WTC11 (cell line): ENCODE data around the gene ZNF740. TPM values are rescaled to one million over a fixed set of nuclear protein-coding genes. Genes with fewer than 3 reads are reported as not detected.

Source experiments
- ATAC-seq: fragments of 200-7000 bp; cut with Tn5 transposase; 2 replicates; pipeline ENCODE4 v1.10.0; 2021; ENCODE audit warnings: mild to moderate bottlenecking, moderate library complexity
- CTCF ChIA-PET: fragments of 300-600 bp; sonication (Branson Sonifier 250); formaldehyde crosslinking; loops from one replicate; lab custom pipeline; 2021; ENCODE audit warnings: antibody characterized with exemption; lab: Charles Lee
- POLR2A ChIA-PET: fragments of 350-600 bp; sonication (Branson Sonifier 250); formaldehyde crosslinking; loops from one replicate; lab custom pipeline; 2021; ENCODE audit warnings: antibody characterized with exemption; lab: Charles Lee
- DNase-seq: peaks from one replicate; pipeline ENCODE4 v3.0.0; 2021; ENCODE audit warnings: low spot score
- H3K27ac Mint-ChIP-seq: 2 replicates; pipeline ENCODE4 v1.8.0; 2021; ENCODE audit warnings: mixed read lengths
- H3K27me3 Mint-ChIP-seq: 2 replicates; pipeline ENCODE4 v1.8.0; 2021; ENCODE audit warnings: low read depth, mild to moderate bottlenecking, moderate library complexity, mixed read lengths
- H3K36me3 Mint-ChIP-seq: 2 replicates; pipeline ENCODE4 v1.8.0; 2021; ENCODE audit warnings: mixed read lengths
- H3K4me1 Mint-ChIP-seq: 2 replicates; pipeline ENCODE4 v1.8.0; 2022; ENCODE audit warnings: mixed read lengths
- H3K4me3 Mint-ChIP-seq: 2 replicates; pipeline ENCODE4 v1.8.0; 2021; ENCODE audit warnings: mild to moderate bottlenecking, moderate library complexity, mixed read lengths
- H3K9me3 Mint-ChIP-seq: 2 replicates; pipeline ENCODE4 v1.8.0; 2021; ENCODE audit warnings: mixed read lengths
- FOXJ3 ChIP-seq: sonication (generic); formaldehyde crosslinking; IDR thresholded peaks from 2 replicates; pipeline ENCODE4 v1.9.0; 2021; ENCODE audit warnings: missing genetic modification reagents, mild to moderate bottlenecking, borderline replicate concordance
- FOXP1 ChIP-seq: sonication (generic); formaldehyde crosslinking; IDR thresholded peaks from 2 replicates; pipeline ENCODE4 v1.8.0; 2022; ENCODE audit warnings: missing genetic modification reagents, mild to moderate bottlenecking, moderate library complexity, borderline replicate concordance
- JUN ChIP-seq: sonication (generic); formaldehyde crosslinking; IDR thresholded peaks from 2 replicates; pipeline ENCODE4 v1.8.0; 2023; ENCODE audit warnings: mild to moderate bottlenecking, missing genetic modification reagents
- MXD4 ChIP-seq: fragments of 250-450 bp; sonication (Bioruptor Pico); IDR thresholded peaks from 2 replicates; pipeline ENCODE4 v1.8.0; 2021; ENCODE audit warnings: mild to moderate bottlenecking, moderate library complexity, borderline replicate concordance
- NFATC4 ChIP-seq: fragments of 250-450 bp; sonication (Bioruptor Pico); IDR thresholded peaks from 2 replicates; pipeline ENCODE4 v1.9.0; 2021; ENCODE audit warnings: mild to moderate bottlenecking
- OVOL2 ChIP-seq: fragments of 250-450 bp; sonication (Bioruptor Pico); IDR thresholded peaks from 2 replicates; pipeline ENCODE4 v1.9.0; 2021; ENCODE audit warnings: mild to moderate bottlenecking, borderline replicate concordance
- RELA ChIP-seq: sonication (generic); formaldehyde crosslinking; IDR thresholded peaks from 2 replicates; pipeline ENCODE4 v1.8.1; 2022; ENCODE audit warnings: missing genetic modification reagents, mild to moderate bottlenecking, borderline replicate concordance
- SP1 ChIP-seq: sonication (generic); formaldehyde crosslinking; conservative IDR thresholded peaks from 2 replicates; pipeline ENCODE4 v1.8.1; 2022; ENCODE audit warnings: missing genetic modification reagents
- TEAD1 ChIP-seq: sonication (generic); formaldehyde crosslinking; IDR thresholded peaks from 2 replicates; pipeline ENCODE4 v1.8.0; 2022; ENCODE audit warnings: mild to moderate bottlenecking, missing genetic modification reagents
- ZNF121 ChIP-seq: sonication (generic); formaldehyde crosslinking; IDR thresholded peaks from 2 replicates; pipeline ENCODE4 v1.8.0; 2023; ENCODE audit warnings: missing genetic modification reagents
- ZNF232 ChIP-seq: sonication (generic); formaldehyde crosslinking; IDR thresholded peaks from 2 replicates; pipeline ENCODE4 v1.8.0; 2022; ENCODE audit warnings: mild to moderate bottlenecking, missing genetic modification reagents
- ZNF416 ChIP-seq: fragments of 250-450 bp; sonication (Bioruptor Pico); IDR thresholded peaks from 2 replicates; pipeline ENCODE4 v1.9.0; 2021; ENCODE audit warnings: mild to moderate bottlenecking, inconsistent platforms
- ZNF671 ChIP-seq: fragments of 250-450 bp; sonication (Bioruptor Pico); IDR thresholded peaks from 2 replicates; pipeline ENCODE4 v1.8.0; 2021; ENCODE audit warnings: mild to moderate bottlenecking
- total RNA-seq: library from RNA; stranded (reverse); gene quantifications from 3 replicates; pipeline ENCODE4 v1.2.3, GENCODE V29; 2021
- TF ChIP-seq, protein P1 (sequence below): sonication (generic); formaldehyde crosslinking; IDR thresholded peaks from 2 replicates; pipeline ENCODE4 v1.8.0; 2022; ENCODE audit warnings: mild to moderate bottlenecking, missing genetic modification reagents
- TF ChIP-seq, protein P2 (sequence below): sonication (generic); formaldehyde crosslinking; IDR thresholded peaks from 2 replicates; pipeline ENCODE4 v1.8.0; 2022; ENCODE audit warnings: missing genetic modification reagents
- TF ChIP-seq, protein P3 (sequence below): sonication (generic); formaldehyde crosslinking; IDR thresholded peaks from 2 replicates; pipeline ENCODE4 v1.8.0; 2022; ENCODE audit warnings: mild to moderate bottlenecking, missing genetic modification reagents
- TF ChIP-seq, protein P4 (sequence below): sonication (generic); formaldehyde crosslinking; IDR thresholded peaks from 2 replicates; pipeline ENCODE4 v1.8.1; 2022; ENCODE audit warnings: low read depth, missing genetic modification reagents, borderline replicate concordance
- TF ChIP-seq, protein P5 (sequence below): sonication (generic); formaldehyde crosslinking; IDR thresholded peaks from 2 replicates; pipeline ENCODE4 v1.8.1; 2023; ENCODE audit warnings: mild to moderate bottlenecking, missing genetic modification reagents, borderline replicate concordance

ZNF740 gene
- total RNA-seq, 1 experiment from 2014 or later = 26.6 TPM

DNA sequence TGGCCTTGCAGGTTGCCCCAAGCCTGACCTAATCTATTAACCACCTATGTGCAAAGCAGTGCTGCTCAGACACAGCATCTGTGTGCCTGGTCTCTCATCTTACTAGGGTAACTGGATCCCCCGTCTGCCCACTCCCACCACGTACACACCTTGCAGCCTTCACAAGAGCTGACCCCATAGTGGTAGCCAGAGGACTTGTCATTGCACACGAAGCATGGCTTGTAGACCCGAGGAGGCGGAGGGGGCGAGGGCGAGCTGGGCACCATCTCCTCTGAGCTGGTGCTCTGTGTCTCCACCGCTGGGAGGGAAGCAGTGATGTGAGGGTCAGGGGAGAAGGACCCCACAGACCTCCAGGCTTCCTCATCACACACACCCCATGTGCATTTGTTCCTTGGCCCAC is 35.0 kb downstream of the ZNF740 start:
- no peaks in the 10 kb centered on the region for H3K9me3 Mint-ChIP-seq
- ChIA-PET POLR2A (interaction anchor here (0.6 to 1.4 kb wide), 5 partner anchors 19 to 162 kb away, joined by 3 to 4 read pairs (median 3); partner anchors contain the start of gene ESPL1), CTCF (interaction anchor here (1.4 to 12.2 kb wide), 14 partner anchors 9 to 206 kb away, joined by 3 to 333 read pairs (median 54); partner anchors contain the start of genes AAAS, ESPL1, MYG1 and PFDN5)
- TF ChIP-seq ZNF232 (CRISPR knock-in tag) = no peak
- TF ChIP-seq, protein P1, sequence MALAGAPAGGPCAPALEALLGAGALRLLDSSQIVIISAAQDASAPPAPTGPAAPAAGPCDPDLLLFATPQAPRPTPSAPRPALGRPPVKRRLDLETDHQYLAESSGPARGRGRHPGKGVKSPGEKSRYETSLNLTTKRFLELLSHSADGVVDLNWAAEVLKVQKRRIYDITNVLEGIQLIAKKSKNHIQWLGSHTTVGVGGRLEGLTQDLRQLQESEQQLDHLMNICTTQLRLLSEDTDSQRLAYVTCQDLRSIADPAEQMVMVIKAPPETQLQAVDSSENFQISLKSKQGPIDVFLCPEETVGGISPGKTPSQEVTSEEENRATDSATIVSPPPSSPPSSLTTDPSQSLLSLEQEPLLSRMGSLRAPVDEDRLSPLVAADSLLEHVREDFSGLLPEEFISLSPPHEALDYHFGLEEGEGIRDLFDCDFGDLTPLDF = no peak
- TF ChIP-seq, protein P2, sequence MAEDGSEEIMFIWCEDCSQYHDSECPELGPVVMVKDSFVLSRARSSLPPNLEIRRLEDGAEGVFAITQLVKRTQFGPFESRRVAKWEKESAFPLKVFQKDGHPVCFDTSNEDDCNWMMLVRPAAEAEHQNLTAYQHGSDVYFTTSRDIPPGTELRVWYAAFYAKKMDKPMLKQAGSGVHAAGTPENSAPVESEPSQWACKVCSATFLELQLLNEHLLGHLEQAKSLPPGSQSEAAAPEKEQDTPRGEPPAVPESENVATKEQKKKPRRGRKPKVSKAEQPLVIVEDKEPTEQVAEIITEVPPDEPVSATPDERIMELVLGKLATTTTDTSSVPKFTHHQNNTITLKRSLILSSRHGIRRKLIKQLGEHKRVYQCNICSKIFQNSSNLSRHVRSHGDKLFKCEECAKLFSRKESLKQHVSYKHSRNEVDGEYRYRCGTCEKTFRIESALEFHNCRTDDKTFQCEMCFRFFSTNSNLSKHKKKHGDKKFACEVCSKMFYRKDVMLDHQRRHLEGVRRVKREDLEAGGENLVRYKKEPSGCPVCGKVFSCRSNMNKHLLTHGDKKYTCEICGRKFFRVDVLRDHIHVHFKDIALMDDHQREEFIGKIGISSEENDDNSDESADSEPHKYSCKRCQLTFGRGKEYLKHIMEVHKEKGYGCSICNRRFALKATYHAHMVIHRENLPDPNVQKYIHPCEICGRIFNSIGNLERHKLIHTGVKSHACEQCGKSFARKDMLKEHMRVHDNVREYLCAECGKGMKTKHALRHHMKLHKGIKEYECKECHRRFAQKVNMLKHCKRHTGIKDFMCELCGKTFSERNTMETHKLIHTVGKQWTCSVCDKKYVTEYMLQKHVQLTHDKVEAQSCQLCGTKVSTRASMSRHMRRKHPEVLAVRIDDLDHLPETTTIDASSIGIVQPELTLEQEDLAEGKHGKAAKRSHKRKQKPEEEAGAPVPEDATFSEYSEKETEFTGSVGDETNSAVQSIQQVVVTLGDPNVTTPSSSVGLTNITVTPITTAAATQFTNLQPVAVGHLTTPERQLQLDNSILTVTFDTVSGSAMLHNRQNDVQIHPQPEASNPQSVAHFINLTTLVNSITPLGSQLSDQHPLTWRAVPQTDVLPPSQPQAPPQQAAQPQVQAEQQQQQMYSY (CRISPR knock-in tag) = no peak
- TF ChIP-seq ZNF416 (CRISPR knock-in tag) = no peak
- TF ChIP-seq, protein P3, sequence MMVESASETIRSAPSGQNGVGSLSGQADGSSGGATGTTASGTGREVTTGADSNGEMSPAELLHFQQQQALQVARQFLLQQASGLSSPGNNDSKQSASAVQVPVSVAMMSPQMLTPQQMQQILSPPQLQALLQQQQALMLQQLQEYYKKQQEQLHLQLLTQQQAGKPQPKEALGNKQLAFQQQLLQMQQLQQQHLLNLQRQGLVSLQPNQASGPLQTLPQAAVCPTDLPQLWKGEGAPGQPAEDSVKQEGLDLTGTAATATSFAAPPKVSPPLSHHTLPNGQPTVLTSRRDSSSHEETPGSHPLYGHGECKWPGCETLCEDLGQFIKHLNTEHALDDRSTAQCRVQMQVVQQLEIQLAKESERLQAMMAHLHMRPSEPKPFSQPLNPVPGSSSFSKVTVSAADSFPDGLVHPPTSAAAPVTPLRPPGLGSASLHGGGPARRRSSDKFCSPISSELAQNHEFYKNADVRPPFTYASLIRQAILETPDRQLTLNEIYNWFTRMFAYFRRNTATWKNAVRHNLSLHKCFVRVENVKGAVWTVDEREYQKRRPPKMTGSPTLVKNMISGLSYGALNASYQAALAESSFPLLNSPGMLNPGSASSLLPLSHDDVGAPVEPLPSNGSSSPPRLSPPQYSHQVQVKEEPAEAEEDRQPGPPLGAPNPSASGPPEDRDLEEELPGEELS (CRISPR knock-in tag) = no peak
- H3K4me3 Mint-ChIP-seq = peak overlapping the region; percentile 90
- DNase-seq = no peak
- H3K4me1 Mint-ChIP-seq = peaks cover 65% of the 10 kb centered on the region
- ATAC-seq = no peak
- H3K27me3 Mint-ChIP-seq = peaks cover 7% of the 10 kb centered on the region; the same call in 1 of the 2 replicates
- H3K36me3 Mint-ChIP-seq = peaks cover 25% of the 10 kb centered on the region
- peak overlapping the region; percentile 95 for H3K27ac Mint-ChIP-seq

DNA sequence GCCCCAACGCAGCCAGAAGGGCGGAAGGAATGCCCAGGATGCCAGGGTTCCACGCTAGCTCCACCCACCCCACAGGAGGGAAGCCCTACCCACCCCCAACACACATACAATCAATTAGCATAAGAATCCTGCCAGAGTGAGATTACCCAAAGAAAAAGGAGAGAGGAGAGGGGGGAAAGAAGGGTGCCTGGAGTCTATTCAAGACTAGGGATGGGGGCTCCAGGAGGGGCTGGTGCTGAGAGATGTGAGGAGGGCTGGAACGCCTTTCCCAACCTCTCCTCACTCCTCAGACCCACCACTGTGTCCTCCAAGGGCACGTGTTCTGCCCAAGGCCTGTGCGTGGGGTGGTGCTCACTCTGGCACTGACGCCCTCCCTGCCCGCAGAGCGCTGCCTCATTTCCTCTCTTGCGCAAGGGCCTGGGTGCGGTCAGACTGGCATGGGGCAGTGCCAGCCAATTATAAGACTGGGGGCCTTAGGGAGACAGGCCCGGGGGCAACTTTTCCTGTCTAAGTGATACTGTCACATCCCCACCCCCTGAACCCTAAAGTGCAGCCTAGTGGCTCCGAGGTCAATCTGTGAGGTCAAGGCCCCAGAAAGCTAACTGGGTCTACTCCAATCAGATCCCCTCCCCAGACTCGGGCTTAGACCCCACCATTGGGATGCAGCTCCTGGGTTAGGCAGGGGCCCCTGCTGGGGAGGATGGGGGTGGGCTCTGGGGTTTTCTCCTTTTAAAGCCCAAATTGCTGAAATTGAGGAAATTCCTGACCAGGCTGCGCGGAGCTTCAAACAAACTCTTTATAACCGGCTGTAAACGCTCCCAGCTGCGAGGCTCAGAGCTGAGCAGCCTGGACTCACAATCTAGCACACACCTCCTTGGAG is 36.8 kb downstream of the ZNF740 start:
- ATAC-seq = peak; percentile 25
- POLR2A ChIA-PET = interaction anchor here (0.7 to 2.1 kb wide), 7 partner anchors 17 to 282 kb away, joined by 3 to 5 read pairs (median 4); partner anchors contain the start of genes ESPL1, MAP3K12 and SPRYD3
- DNase-seq = peak; percentile 82
- Mint-ChIP-seq H3K4me1 (peaks cover 69% of the 10 kb centered on the region), H3K27me3 (peaks cover 7% of the 10 kb centered on the region; the same call in 1 of the 2 replicates), H3K9me3 (no peaks in the 10 kb centered on the region), H3K4me3 (peak overlapping the region; percentile 90), H3K36me3 (peaks cover 18% of the 10 kb centered on the region), H3K27ac (peak overlapping the region; percentile 95)
- CTCF ChIA-PET = interaction anchor here (0.5 to 12.2 kb wide), 27 partner anchors 12 to 237 kb away, joined by 3 to 333 read pairs (median 4); partner anchors contain the start of genes AAAS, ESPL1, MYG1 and SPRYD3
- TF ChIP-seq, protein P4, sequence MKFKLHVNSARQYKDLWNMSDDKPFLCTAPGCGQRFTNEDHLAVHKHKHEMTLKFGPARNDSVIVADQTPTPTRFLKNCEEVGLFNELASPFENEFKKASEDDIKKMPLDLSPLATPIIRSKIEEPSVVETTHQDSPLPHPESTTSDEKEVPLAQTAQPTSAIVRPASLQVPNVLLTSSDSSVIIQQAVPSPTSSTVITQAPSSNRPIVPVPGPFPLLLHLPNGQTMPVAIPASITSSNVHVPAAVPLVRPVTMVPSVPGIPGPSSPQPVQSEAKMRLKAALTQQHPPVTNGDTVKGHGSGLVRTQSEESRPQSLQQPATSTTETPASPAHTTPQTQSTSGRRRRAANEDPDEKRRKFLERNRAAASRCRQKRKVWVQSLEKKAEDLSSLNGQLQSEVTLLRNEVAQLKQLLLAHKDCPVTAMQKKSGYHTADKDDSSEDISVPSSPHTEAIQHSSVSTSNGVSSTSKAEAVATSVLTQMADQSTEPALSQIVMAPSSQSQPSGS (CRISPR knock-in tag) = no peak
- TF ChIP-seq ZNF671 (CRISPR knock-in tag) (no peak), OVOL2 (CRISPR knock-in tag) (no peak), TEAD1 (no peak), MXD4 (no peak), NFATC4 (no peak), SP1 (CRISPR knock-in tag) (peak; percentile 56), JUN (no peak), FOXJ3 (CRISPR knock-in tag) (no peak), ZNF232 (CRISPR knock-in tag) (no peak), ZNF121 (CRISPR knock-in tag) (no peak), RELA (no peak), FOXP1 (CRISPR knock-in tag) (no peak)
- TF ChIP-seq, protein P5, sequence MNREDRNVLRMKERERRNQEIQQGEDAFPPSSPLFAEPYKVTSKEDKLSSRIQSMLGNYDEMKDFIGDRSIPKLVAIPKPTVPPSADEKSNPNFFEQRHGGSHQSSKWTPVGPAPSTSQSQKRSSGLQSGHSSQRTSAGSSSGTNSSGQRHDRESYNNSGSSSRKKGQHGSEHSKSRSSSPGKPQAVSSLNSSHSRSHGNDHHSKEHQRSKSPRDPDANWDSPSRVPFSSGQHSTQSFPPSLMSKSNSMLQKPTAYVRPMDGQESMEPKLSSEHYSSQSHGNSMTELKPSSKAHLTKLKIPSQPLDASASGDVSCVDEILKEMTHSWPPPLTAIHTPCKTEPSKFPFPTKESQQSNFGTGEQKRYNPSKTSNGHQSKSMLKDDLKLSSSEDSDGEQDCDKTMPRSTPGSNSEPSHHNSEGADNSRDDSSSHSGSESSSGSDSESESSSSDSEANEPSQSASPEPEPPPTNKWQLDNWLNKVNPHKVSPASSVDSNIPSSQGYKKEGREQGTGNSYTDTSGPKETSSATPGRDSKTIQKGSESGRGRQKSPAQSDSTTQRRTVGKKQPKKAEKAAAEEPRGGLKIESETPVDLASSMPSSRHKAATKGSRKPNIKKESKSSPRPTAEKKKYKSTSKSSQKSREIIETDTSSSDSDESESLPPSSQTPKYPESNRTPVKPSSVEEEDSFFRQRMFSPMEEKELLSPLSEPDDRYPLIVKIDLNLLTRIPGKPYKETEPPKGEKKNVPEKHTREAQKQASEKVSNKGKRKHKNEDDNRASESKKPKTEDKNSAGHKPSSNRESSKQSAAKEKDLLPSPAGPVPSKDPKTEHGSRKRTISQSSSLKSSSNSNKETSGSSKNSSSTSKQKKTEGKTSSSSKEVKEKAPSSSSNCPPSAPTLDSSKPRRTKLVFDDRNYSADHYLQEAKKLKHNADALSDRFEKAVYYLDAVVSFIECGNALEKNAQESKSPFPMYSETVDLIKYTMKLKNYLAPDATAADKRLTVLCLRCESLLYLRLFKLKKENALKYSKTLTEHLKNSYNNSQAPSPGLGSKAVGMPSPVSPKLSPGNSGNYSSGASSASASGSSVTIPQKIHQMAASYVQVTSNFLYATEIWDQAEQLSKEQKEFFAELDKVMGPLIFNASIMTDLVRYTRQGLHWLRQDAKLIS (CRISPR knock-in tag) = no peak
